SK-N-SH (cell line): ENCODE results near the gene FAM131C. TPM values are rescaled to one million over a fixed set of nuclear protein-coding genes. Genes with fewer than 3 reads are reported as not detected.

Experiments
- CTCF ChIA-PET: fragments of 300-600, 350-600 bp; formaldehyde crosslinking; extraction: SDS; loops from one replicate; lab custom pipeline; 2021; lab: Yijun Ruan, JAX
- POLR2A ChIA-PET: fragments of 350-600 bp; sonication (Branson Sonifier 250); formaldehyde crosslinking; extraction: SDS; loops from one replicate; lab custom pipeline; 2020; ENCODE audit warnings: antibody characterized with exemption, inconsistent platforms; lab: Yijun Ruan, JAX
- DNase-seq: peaks from one replicate; pipeline ENCODE4 v3.0.0; 2012
- H2AFZ ChIP-seq: fragments of 200-600 bp; sonication (generic); 2 replicates; pipeline ENCODE4 v1.8.1; 2016; ENCODE audit warnings: antibody characterized with exemption, mild to moderate bottlenecking, low read depth
- H3F3A ChIP-seq: fragments of 200-600 bp; sonication (generic); replicated peaks from 2 replicates; pipeline ENCODE3; 2016; ENCODE audit warnings: antibody characterized with exemption, mild to moderate bottlenecking; ENCODE audit not compliant: insufficient read depth
- H3K27ac ChIP-seq, 2 experiments: fragments of 200-500 bp in 1 of 2; fragments of 200-600 bp in 1 of 2; sonication (Bioruptor generic) in 1 of 2; sonication (generic), shearing (Covaris generic) in 1 of 2; 2 replicates each; pipeline versions ENCODE4 v1.5.1 to v1.6.1; 2014 to 2016; ENCODE audit warnings: low read depth in 2 of 2, inconsistent platforms in 1 of 2, low read length in 1 of 2, mild to moderate bottlenecking in 1 of 2, mixed read lengths in 1 of 2
- H3K27me3 ChIP-seq: fragments of 200-600 bp; sonication (generic), shearing (Covaris generic); 2 replicates; pipeline ENCODE4 v1.6.1; 2016; ENCODE audit warnings: mixed run types; ENCODE audit not compliant: insufficient read depth
- H3K36me3 ChIP-seq, 2 experiments: fragments of 200-500 bp in 1 of 2; fragments of 200-600 bp in 1 of 2; sonication (Bioruptor generic) in 1 of 2; sonication (generic) in 1 of 2; replicated peaks in 1 of 2; 2 replicates each; pipeline versions ENCODE3 to v1.5.1; 2014 to 2016; ENCODE audit warnings: low read length in 1 of 2, mild to moderate bottlenecking in 1 of 2; ENCODE audit not compliant: insufficient read depth in 2 of 2, control insufficient read depth in 1 of 2
- H3K4me1 ChIP-seq, 2 experiments: fragments of 200-500 bp in 1 of 2; fragments of 200-600 bp in 1 of 2; sonication (Bioruptor generic) in 1 of 2; sonication (generic), shearing (Covaris generic) in 1 of 2; 2 replicates each; pipeline versions ENCODE4 v1.5.1 to v1.6.1; 2014 to 2016; ENCODE audit warnings: low read depth in 1 of 2, low read length in 1 of 2, mixed run types in 1 of 2; ENCODE audit not compliant: insufficient read depth in 2 of 2, control insufficient read depth in 1 of 2
- H3K4me2 ChIP-seq: fragments of 200-600 bp; sonication (generic), shearing (Covaris generic); 2 replicates; pipeline ENCODE4 v1.6.1; 2017; ENCODE audit warnings: mixed run types
- H3K4me3 ChIP-seq, 2 experiments: fragments of 200-500 bp in 1 of 2; fragments of 200-600 bp in 1 of 2; sonication (Bioruptor generic) in 1 of 2; sonication (generic), shearing (Covaris generic) in 1 of 2; 2 replicates each; pipeline versions ENCODE4 v1.5.1 to v1.8.1; 2014 to 2016; ENCODE audit warnings: low read depth in 2 of 2, inconsistent platforms in 1 of 2, low read length in 1 of 2, mild to moderate bottlenecking in 1 of 2, mixed read lengths in 1 of 2, moderate library complexity in 1 of 2
- H3K79me2 ChIP-seq: fragments of 200-600 bp; sonication (generic); 2 replicates; pipeline ENCODE4 v1.8.1; 2017; ENCODE audit warnings: mild to moderate bottlenecking; ENCODE audit not compliant: insufficient read depth
- H3K9ac ChIP-seq: fragments of 200-600 bp; sonication (generic); 2 replicates; pipeline ENCODE4 v1.6.1; 2017; ENCODE audit warnings: mixed run types
- H3K9me2 ChIP-seq: fragments of 200-600 bp; sonication (generic); 2 replicates; pipeline ENCODE4 v1.6.1; 2017; ENCODE audit warnings: mixed run types
- H3K9me3 ChIP-seq: fragments of 200-600 bp; sonication (generic); 2 replicates; pipeline ENCODE4 v1.6.1; 2017; ENCODE audit warnings: mixed run types, mild to moderate bottlenecking, moderate library complexity
- H4K20me1 ChIP-seq: fragments of 200-600 bp; sonication (generic); 2 replicates; pipeline ENCODE4 v1.6.1; 2017; ENCODE audit warnings: mild to moderate bottlenecking, mixed run types; ENCODE audit not compliant: insufficient read depth
- CHD2 ChIP-seq: fragments of 150-350 bp; IDR thresholded peaks from 2 replicates; pipeline ENCODE4 v1.6.1; 2018; ENCODE audit warnings: low read length; ENCODE audit not compliant: partially characterized antibody
- ELF1 ChIP-seq: IDR thresholded peaks from 2 replicates; pipeline ENCODE4 v1.4.0; 2012
- EP300 ChIP-seq, 2 experiments: IDR thresholded peaks; 2 replicates each; pipeline versions ENCODE4 v1.4.0 to v1.6.1; 2012; ENCODE audit warnings: borderline replicate concordance in 1 of 2, low read depth in 1 of 2, low read length in 1 of 2
- EZH2phosphoT487 ChIP-seq: fragments of 200-600 bp; sonication (generic); IDR thresholded peaks from 2 replicates; pipeline ENCODE4 v1.6.1; 2017; ENCODE audit warnings: low read depth, mixed run types, mild to moderate bottlenecking, antibody characterized with exemption, moderate library complexity, borderline replicate concordance
- FOSL2 ChIP-seq: IDR thresholded peaks from 2 replicates; pipeline ENCODE4 v1.4.0; 2012; ENCODE audit warnings: low read depth, mild to moderate bottlenecking, moderate library complexity, borderline replicate concordance
- FOXJ3 ChIP-seq: sonication (generic); formaldehyde crosslinking; IDR thresholded peaks from 2 replicates; pipeline ENCODE4 v1.5.1; 2020; ENCODE audit warnings: mild to moderate bottlenecking, missing genetic modification reagents
- FOXM1 ChIP-seq: IDR thresholded peaks from 2 replicates; pipeline ENCODE4 v1.4.0; 2012; ENCODE audit warnings: low read depth, mild to moderate bottlenecking
- GABPA ChIP-seq: IDR thresholded peaks from 2 replicates; pipeline ENCODE4 v1.4.0; 2012; ENCODE audit warnings: low read depth, mild to moderate bottlenecking
- IRF3 ChIP-seq: fragments of 150-350 bp; IDR thresholded peaks from 2 replicates; pipeline ENCODE4 v1.6.1; 2016; ENCODE audit warnings: mild to moderate bottlenecking, low read depth, low read length
- JUND ChIP-seq: IDR thresholded peaks from 2 replicates; pipeline ENCODE4 v1.4.0; 2012
- MXI1 ChIP-seq: IDR thresholded peaks from 2 replicates; pipeline ENCODE4 v1.6.1; 2012; ENCODE audit warnings: mild to moderate bottlenecking, low read depth, low read length, improper control_type of control experiment
- NFIC ChIP-seq: IDR thresholded peaks from 2 replicates; pipeline ENCODE4 v1.4.0; 2012; ENCODE audit warnings: borderline replicate concordance
- POLR2AphosphoS5 ChIP-seq: IDR thresholded peaks from 2 replicates; pipeline ENCODE4 v1.6.1; 2012; ENCODE audit warnings: low read depth, low read length
- RAD21 ChIP-seq: IDR thresholded peaks from 2 replicates; pipeline ENCODE4 v1.6.1; 2012; ENCODE audit warnings: mild to moderate bottlenecking, low read length
- RCOR1 ChIP-seq: fragments of 150-350 bp; IDR thresholded peaks from 2 replicates; pipeline ENCODE4 v1.6.1; 2017; ENCODE audit warnings: antibody characterized with exemption, low read length
- REST ChIP-seq: IDR thresholded peaks from 2 replicates; pipeline ENCODE4 v1.6.1; 2012; ENCODE audit warnings: mild to moderate bottlenecking, low read depth, low read length, moderate library complexity
- RFX5 ChIP-seq: IDR thresholded peaks from 2 replicates; pipeline ENCODE4 v1.6.1; 2012; ENCODE audit warnings: mild to moderate bottlenecking, improper control_type of control experiment, low read length
- SIN3A ChIP-seq: IDR thresholded peaks from 2 replicates; pipeline ENCODE4 v1.6.1; 2012; ENCODE audit warnings: low read depth, mild to moderate bottlenecking, low read length, moderate library complexity, borderline replicate concordance
- SMC3 ChIP-seq: IDR thresholded peaks from 2 replicates; pipeline ENCODE4 v1.6.1; 2012; ENCODE audit warnings: low read depth, low read length, improper control_type of control experiment
- USF1 ChIP-seq: IDR thresholded peaks from 2 replicates; pipeline ENCODE4 v1.4.0; 2012; ENCODE audit warnings: low read depth, borderline replicate concordance
- YY1 ChIP-seq: IDR thresholded peaks from 2 replicates; pipeline ENCODE4 v1.4.0; 2012; ENCODE audit warnings: low read depth, mild to moderate bottlenecking
- ZBTB33 ChIP-seq: IDR thresholded peaks from 2 replicates; pipeline ENCODE4 v1.4.0; 2012; ENCODE audit warnings: low read depth, borderline replicate concordance
- WGBS: methylation state at CpG from one replicate; pipeline ENCODE4 v1.1.6; 2017; ENCODE audit warnings: low lambda C conversion rate; 5-methylcytosine and 5-hydroxymethylcytosine counted together
- polyA plus RNA-seq, 3 experiments: library from polyadenylated mRNA; depleted of rRNA; stranded (reverse); fragments of >200 nt; gene quantifications; 2 replicates each; pipeline ENCODE4 v1.2.3, GENCODE V29; 2012

The FAM131C gene
- polyA plus RNA-seq, 1 of the 3 experiments (the other 2 are of a cell fraction), result 1.6 TPM

GRCh38 chr1:16093611-16094010 lies 20.2 kb upstream of the FAM131C start (continued):
- TF ChIP-seq REST, result no peak
- no peak for TF ChIP-seq RFX5
- no peak for TF ChIP-seq POLR2AphosphoS5
- TF ChIP-seq, all 33 proteins: peak for 0

GRCh38 chr1:16092923-16093511 lies 19.6 kb upstream of the FAM131C start:
- Histone ChIP-seq H4K20me1 (no peaks in the 10 kb centered on the region), H3F3A (no peaks in the 10 kb centered on the region), H3K9me2 (no peaks in the 10 kb centered on the region), H3K27me3 (no peaks in the 10 kb centered on the region), H2AFZ (no peak overlapping the region), H3K9me3 (no peaks in the 10 kb centered on the region), H3K27ac (no peak overlapping the region), H3K4me1 (peaks cover 0 to 3% of the 10 kb centered on the region in 2 experiments; a peak in 1 of 4 replicates), H3K9ac (no peak overlapping the region), H3K4me2 (no peak overlapping the region), H3K79me2 (no peaks in the 10 kb centered on the region), H3K36me3 (no peaks in the 10 kb centered on the region), H3K4me3 (no peak overlapping the region)
- TF ChIP-seq YY1 (no peak), RAD21 (no peak), ZBTB33 (no peak), EZH2phosphoT487 (no peak), IRF3 (no peak), ELF1 (no peak), EP300 (IDR thresholded peaks at IDR 0.05; ENCODE audit: borderline replicate concordance in 1 of 2, low read depth in 1 of 2, low read length in 1 of 2) (no peak), JUND (no peak), FOXM1 (no peak), USF1 (no peak), MXI1 (no peak), FOXJ3 (no peak), SIN3A (no peak), SMC3 (no peak), NFIC (no peak), FOSL2 (no peak), CHD2 (no peak), RCOR1 (no peak), GABPA (no peak)
- ChIA-PET CTCF (interaction anchor here (1.0 to 3.5 kb wide), 5 partner anchors 11 to 19 kb away, joined by 4 to 22 read pairs (median 4); partner anchors contain the start of gene FAM131C), POLR2A (no interaction called here)
- DNase-seq, result no peak
- 91% methylated on average over 7 of the region's 9 CpGs for WGBS
